HL-60 (cell line): ENCODE measurements around the gene ZNF800.

Source experiments
- GABPA ChIP-seq: IDR thresholded peaks from 2 replicates; pipeline ENCODE4 v1.6.1; 2012; ENCODE audit warnings: low read depth
- TF ChIP-seq, protein P1 (sequence below): IDR thresholded peaks from one replicate; pipeline ENCODE4 v1.5.1; 2011; ENCODE audit warnings: low read length, control low read depth, inconsistent platforms; ENCODE audit not compliant: insufficient read depth

DNA sequence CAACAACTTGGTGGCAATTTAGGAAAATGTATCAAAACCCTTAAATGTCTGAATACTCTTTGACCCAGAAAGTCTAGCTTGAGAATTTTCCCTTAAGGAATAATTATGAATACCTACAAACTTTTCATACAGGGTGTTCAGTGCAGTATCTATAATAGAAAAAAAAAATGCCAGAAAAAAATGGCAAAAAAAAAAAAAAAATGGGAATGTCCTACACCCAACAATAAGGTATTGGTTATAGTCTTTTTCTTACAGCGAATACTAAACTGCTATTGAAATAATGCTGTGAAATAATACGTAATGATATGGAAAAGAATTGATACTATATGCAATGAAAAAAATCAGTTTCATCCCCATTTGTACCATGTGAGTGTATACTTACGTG is 44.3 kb downstream of the ZNF800 start:
- no peak for TF ChIP-seq GABPA
- TF ChIP-seq, protein P1, sequence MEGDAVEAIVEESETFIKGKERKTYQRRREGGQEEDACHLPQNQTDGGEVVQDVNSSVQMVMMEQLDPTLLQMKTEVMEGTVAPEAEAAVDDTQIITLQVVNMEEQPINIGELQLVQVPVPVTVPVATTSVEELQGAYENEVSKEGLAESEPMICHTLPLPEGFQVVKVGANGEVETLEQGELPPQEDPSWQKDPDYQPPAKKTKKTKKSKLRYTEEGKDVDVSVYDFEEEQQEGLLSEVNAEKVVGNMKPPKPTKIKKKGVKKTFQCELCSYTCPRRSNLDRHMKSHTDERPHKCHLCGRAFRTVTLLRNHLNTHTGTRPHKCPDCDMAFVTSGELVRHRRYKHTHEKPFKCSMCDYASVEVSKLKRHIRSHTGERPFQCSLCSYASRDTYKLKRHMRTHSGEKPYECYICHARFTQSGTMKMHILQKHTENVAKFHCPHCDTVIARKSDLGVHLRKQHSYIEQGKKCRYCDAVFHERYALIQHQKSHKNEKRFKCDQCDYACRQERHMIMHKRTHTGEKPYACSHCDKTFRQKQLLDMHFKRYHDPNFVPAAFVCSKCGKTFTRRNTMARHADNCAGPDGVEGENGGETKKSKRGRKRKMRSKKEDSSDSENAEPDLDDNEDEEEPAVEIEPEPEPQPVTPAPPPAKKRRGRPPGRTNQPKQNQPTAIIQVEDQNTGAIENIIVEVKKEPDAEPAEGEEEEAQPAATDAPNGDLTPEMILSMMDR = no peak
